ENCODE measurements around the gene DYNC1H1.

The DYNC1H1 gene

GRCh38 chr14:101953151-101953550 lies 11.2 kb upstream of the DYNC1H1 start:
- H3K4me3 ChIP-seq (ENCODE audit: low read length): no peak overlapping the region
- no peak for TF ChIP-seq ZNF274 (IDR thresholded peaks at IDR 0.05; ENCODE audit: low read depth, low read length)

GRCh38 chr14:101954501-101954900 lies 9.9 kb upstream of the DYNC1H1 start:
- no peak overlapping the region for H3K4me3 ChIP-seq (ENCODE audit: low read length)
- TF ChIP-seq ZNF274 (IDR thresholded peaks at IDR 0.05; ENCODE audit: low read depth, low read length): no peak

- TF ChIP-seq ZNF274 (IDR thresholded peaks at IDR 0.05; ENCODE audit: low read depth, low read length): no peak
- no peak overlapping the region for H3K4me3 ChIP-seq (ENCODE audit: low read length)
Measured at GRCh38 chr14:101955695-101956161, 8.6 kb upstream of the DYNC1H1 start.

DNA sequence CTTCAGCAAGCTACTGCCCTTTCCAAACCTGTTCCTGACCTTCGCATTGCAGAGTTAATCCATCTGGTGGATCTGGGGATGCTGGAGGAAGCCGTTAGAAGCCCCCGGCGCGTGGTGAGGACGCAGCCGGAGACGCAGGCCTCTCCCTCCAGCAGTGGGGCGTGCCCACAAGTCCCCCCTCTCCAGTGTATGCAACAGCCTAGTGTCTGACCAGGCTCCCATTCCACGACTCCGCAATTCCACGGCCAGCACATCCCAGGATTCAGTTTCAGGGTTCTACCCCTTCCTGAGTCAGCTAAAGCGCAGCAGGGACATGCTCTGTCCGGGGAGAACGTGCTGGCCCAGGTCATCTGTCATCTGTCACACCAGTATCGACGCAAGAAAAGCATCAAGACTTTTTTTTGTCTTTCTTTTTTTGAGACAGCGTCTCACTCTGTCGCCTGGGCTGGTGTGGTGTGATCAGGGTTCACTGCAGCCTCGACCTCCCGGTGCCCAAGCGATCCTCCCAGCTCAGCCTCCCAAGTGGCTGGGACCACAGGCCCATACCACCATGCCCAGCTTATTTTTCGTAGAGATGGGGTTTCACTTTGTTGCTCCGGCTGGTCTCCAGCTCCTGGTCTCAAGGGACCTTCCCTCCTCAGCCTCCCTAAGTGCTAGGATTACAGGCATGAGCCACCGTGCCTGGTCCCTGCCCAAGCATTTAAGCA lies 8.0 kb upstream of the DYNC1H1 start:
- H3K4me3 ChIP-seq (ENCODE audit: low read length): no peak overlapping the region
- TF ChIP-seq ZNF274 (IDR thresholded peaks at IDR 0.05; ENCODE audit: low read depth, low read length): no peak

DNA sequence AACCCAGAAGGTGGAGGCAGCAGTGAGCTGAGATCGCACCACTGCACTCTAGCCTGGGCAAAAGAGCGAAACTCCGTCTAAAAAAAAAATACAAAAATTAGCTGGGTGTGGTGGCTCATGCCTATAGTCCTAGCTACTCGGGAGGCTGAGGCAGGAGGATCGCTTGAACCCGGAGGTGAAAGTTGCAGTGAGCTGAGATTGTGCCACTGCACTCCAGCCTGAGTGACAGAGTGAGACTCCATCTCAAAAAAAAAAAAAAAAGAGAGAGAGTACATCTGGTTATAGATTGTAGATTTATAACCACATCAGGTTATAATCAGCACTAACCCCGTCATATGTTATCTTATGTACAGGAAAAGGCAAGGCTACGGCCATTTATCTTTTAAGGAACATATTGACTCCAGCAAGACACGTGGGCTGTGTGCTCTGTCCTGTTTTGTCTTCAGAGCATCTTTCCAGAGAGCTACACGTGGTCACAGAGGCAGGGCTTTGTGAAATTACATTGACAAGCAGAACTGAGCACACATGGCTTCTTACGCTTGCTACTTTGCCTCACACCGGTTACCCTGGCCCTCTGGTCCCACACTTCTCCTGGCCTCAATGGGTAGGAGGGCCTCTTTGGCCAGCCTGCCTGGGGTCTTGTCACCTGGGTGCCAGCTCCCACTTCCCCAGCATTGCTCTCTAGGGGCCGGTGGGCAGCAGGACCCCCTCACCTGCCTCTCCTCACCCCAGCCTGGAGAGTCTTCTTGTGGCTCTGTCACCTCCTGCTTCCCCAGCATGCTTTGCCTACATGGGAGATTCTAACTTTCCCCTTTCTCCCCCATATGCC lies 6.8 kb upstream of the DYNC1H1 start:
- H3K4me3 ChIP-seq (ENCODE audit: low read length): no peak overlapping the region
- no peak for TF ChIP-seq ZNF274 (IDR thresholded peaks at IDR 0.05; ENCODE audit: low read depth, low read length)

- H3K4me3 ChIP-seq (ENCODE audit: low read length): no peak overlapping the region
- no peak for TF ChIP-seq ZNF274 (IDR thresholded peaks at IDR 0.05; ENCODE audit: low read depth, low read length)
Measured at GRCh38 chr14:101958418-101959180, 5.8 kb upstream of the DYNC1H1 start.

- no peak for TF ChIP-seq ZNF274 (IDR thresholded peaks at IDR 0.05; ENCODE audit: low read depth, low read length)
- no peak overlapping the region for H3K4me3 ChIP-seq (ENCODE audit: low read length)
Measured at GRCh38 chr14:101959277-101959676, 5.1 kb upstream of the DYNC1H1 start.

DNA sequence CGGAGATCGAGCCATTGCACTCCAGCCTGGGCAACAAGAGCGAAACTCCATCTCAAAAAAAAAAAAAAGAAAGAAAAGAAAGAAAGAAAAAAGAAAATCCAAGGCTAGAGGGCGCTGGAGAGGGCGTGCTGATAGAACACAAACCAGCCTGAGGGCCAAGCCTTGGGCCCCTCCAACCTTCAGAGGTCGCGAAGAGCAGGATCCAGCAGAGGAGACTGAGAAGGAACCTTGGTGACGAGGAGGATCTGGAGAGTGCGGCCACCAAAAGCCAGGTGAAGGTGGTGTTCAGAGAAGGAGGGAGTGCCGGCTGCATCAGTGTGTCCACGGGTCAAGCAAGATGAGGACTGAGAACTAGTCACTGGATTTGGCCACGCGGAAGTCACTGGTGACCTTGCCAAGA lies 4.1 kb upstream of the DYNC1H1 start:
- H3K4me3 ChIP-seq (ENCODE audit: low read length): no peak overlapping the region

DNA sequence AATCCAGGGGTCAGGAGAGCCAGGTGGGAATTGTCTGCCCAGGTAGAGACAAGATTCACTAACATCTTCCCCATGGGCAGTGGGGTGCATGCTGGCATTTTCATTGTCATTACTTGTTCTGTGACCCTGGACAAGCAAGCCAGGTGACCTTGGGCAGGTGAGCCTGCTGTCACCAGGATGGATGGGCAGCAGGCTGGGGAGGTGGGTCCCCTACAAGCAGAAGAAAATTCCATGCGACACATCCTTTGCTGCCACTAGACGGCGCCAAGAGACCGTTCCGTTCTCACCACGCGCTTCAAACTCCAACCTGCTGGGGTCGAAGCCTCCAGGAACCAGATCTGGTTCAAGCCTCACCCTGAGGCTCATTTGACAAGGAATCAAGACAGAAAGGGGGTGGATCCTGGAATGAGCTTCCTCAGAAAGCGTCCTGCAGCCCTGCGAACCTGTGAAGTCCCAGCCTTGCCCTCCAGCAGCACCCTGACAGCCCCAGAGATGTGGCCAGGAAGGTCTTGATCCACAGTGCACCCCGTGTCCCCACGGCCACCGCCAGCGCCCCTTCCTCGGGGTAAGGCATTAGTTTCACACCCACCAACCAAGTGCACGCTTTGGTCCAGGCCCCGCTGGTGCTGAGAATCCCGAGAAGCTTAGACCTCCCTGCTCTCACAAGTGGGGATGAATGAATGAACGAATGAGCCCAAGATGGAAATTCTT lies 3.2 kb upstream of the DYNC1H1 start:
- no peak for TF ChIP-seq ZNF274 (IDR thresholded peaks at IDR 0.05; ENCODE audit: low read depth, low read length)
- no peak overlapping the region for H3K4me3 ChIP-seq (ENCODE audit: low read length)

More for the DNA sequence above, 4.1 kb upstream of the DYNC1H1 start:
- no peak for TF ChIP-seq ZNF274 (IDR thresholded peaks at IDR 0.05; ENCODE audit: low read depth, low read length)

DNA sequence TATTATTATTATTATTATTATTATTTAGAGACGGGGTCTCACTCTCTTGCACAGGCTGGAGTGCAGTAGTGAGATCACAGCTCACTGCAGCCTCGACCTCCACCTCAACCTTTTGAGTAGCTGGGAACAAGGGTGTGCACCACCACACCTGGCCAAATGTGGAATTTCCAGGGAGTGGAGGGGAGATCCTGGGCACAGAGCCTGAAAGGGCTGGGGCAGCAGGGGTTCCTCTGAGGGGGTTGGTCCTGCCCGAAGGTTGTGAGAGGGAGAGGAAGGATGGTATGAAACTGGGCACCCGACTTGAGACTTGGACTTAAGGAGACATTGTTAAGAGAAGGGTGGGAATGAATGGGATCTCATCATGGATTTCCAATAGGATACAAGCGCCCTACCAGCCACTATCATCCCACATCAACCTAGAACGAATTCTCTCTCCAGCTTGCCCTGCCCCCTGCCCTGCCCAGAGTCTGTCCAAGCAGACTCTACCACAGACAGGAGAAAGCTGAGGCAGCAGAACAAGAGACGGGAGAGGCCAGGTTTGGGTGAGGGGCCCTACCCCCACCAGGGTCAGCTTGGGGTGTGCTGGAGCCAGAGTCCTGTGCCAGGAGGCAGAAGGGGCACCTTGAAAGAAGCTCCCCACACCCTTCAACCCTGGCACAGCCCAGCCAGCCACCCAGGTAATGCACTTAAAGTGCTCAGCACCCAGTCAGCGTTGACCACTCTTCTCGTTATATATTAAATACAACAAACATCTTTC lies 2.4 kb upstream of the DYNC1H1 start:
- H3K4me3 ChIP-seq (ENCODE audit: low read length): no peak overlapping the region
- no peak for TF ChIP-seq ZNF274 (IDR thresholded peaks at IDR 0.05; ENCODE audit: low read depth, low read length)

DNA sequence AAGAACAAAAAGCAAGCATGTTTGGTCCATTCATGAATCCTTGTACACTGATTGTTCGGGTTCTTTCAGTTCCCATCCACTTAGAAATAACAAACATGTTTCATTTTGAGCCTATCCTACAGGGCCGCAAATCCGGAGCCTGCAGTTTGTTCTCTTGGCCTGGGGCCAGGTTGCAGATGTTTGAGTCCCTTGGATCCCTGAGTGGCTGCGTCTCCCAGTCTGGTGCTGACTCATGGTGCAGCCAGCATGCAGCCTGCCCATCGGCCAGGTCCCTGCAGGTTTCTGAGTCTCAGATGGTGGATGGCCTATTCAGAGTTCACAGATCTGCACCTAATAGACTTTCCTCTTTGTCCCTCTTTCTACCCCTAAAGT lies 1.9 kb upstream of the DYNC1H1 start:
- TF ChIP-seq ZNF274 (IDR thresholded peaks at IDR 0.05; ENCODE audit: low read depth, low read length): no peak
- H3K4me3 ChIP-seq (ENCODE audit: low read length): no peak overlapping the region

GRCh38 chr14:101963052-101963451 lies 1.3 kb upstream of the DYNC1H1 start:
- no peak overlapping the region for H3K4me3 ChIP-seq (ENCODE audit: low read length)
- TF ChIP-seq ZNF274 (IDR thresholded peaks at IDR 0.05; ENCODE audit: low read depth, low read length): no peak

- no peak overlapping the region for H3K4me3 ChIP-seq (ENCODE audit: low read length)
- TF ChIP-seq ZNF274 (IDR thresholded peaks at IDR 0.05; ENCODE audit: low read depth, low read length): no peak
Measured at GRCh38 chr14:101963656-101964296, 597 bp upstream of the DYNC1H1 start.

Measured in GM08714 (cell line).